H9 (cell line): ENCODE results near the gene APAF1. TPM values are rescaled to one million over a fixed set of nuclear protein-coding genes. Genes with fewer than 3 reads are reported as not detected.
"Not testable (repeated sequence)": the region's sequence is repeated elsewhere in the genome, so short reads cannot be mapped to it uniquely, and the experiment has no call there.

Experiments used
- DNase-seq: peaks from one replicate; pipeline ENCODE4 v3.0.0-alpha.2; 2017
- H2AFZ ChIP-seq: one replicate; pipeline ENCODE4 v1.6.1; 2013; ENCODE audit warnings: mild to moderate bottlenecking, low read length, control low read depth, moderate library complexity
- H2AK5ac ChIP-seq: 2 replicates; pipeline ENCODE4 v1.6.1; 2013; ENCODE audit warnings: low read length, control low read depth, mixed read lengths; ENCODE audit not compliant: insufficient read length
- H2BK120ac ChIP-seq: one replicate; pipeline ENCODE4 v1.6.1; 2013; ENCODE audit warnings: low read depth, mild to moderate bottlenecking, low read length, control low read depth, inconsistent platforms; ENCODE audit not compliant: poor library complexity, severe bottlenecking
- H2BK12ac ChIP-seq: 2 replicates; pipeline ENCODE4 v1.6.1; 2013; ENCODE audit warnings: low read length, control low read depth, mixed read lengths, low read depth; ENCODE audit not compliant: insufficient read length
- H2BK15ac ChIP-seq: 2 replicates; pipeline ENCODE4 v1.6.1; 2013; ENCODE audit warnings: low read depth, low read length, control low read depth
- H2BK20ac ChIP-seq: one replicate; pipeline ENCODE4 v1.6.1; 2013; ENCODE audit warnings: low read depth, mild to moderate bottlenecking, low read length, control low read depth, inconsistent platforms; ENCODE audit not compliant: poor library complexity, severe bottlenecking
- H2BK5ac ChIP-seq: 2 replicates; pipeline ENCODE4 v1.6.1; 2013; ENCODE audit warnings: low read length, control low read depth, mixed read lengths; ENCODE audit not compliant: insufficient read length
- H3K14ac ChIP-seq: 2 replicates; pipeline ENCODE4 v1.6.1; 2013; ENCODE audit warnings: low read length, control low read depth; ENCODE audit not compliant: insufficient read depth
- H3K18ac ChIP-seq: 2 replicates; pipeline ENCODE4 v1.6.1; 2013; ENCODE audit warnings: low read depth, mild to moderate bottlenecking, mixed read lengths, low read length, control low read depth; ENCODE audit not compliant: insufficient read length
- H3K23ac ChIP-seq: 2 replicates; pipeline ENCODE4 v1.6.1; 2013; ENCODE audit warnings: low read length, control low read depth, mixed read lengths, low read depth; ENCODE audit not compliant: insufficient read length
- H3K23me2 ChIP-seq: 2 replicates; pipeline ENCODE4 v1.6.1; 2013; ENCODE audit warnings: low read depth, mild to moderate bottlenecking, mixed read lengths, low read length, control low read depth; ENCODE audit not compliant: insufficient read length, poor library complexity, severe bottlenecking
- H3K27ac ChIP-seq: 2 replicates; pipeline ENCODE4 v1.5.1; 2013; ENCODE audit warnings: low read length, control low read depth, mixed read lengths, low read depth; ENCODE audit not compliant: insufficient read length
- H3K27me3 ChIP-seq: 2 replicates; pipeline ENCODE4 v1.6.1; 2013; ENCODE audit warnings: low read length, control low read depth, inconsistent platforms; ENCODE audit not compliant: insufficient read depth
- H3K4ac ChIP-seq: 2 replicates; pipeline ENCODE4 v1.6.1; 2013; ENCODE audit warnings: low read depth, mild to moderate bottlenecking, control low read depth, inconsistent platforms, low read length, moderate library complexity
- H3K4me1 ChIP-seq: 2 replicates; pipeline ENCODE4 v1.6.1; 2013; ENCODE audit warnings: low read length, control low read depth, inconsistent platforms; ENCODE audit not compliant: insufficient read depth
- H3K4me2 ChIP-seq: 2 replicates; pipeline ENCODE4 v1.6.1; 2013; ENCODE audit warnings: low read length, control low read depth, mixed read lengths; ENCODE audit not compliant: insufficient read length, insufficient read depth
- H3K56ac ChIP-seq: 2 replicates; pipeline ENCODE4 v1.6.1; 2013; ENCODE audit warnings: low read depth, mild to moderate bottlenecking, mixed read lengths, low read length, control low read depth; ENCODE audit not compliant: insufficient read length
- H3K79me1 ChIP-seq: 2 replicates; pipeline ENCODE4 v1.6.1; 2013; ENCODE audit warnings: low read depth, mild to moderate bottlenecking, moderate library complexity, low read length, control low read depth, inconsistent platforms; ENCODE audit not compliant: insufficient read depth, poor library complexity, severe bottlenecking
- H3K79me2 ChIP-seq: 2 replicates; pipeline ENCODE4 v1.6.1; 2013; ENCODE audit warnings: low read length, control low read depth, inconsistent platforms; ENCODE audit not compliant: insufficient read depth
- H3K9ac ChIP-seq: 2 replicates; pipeline ENCODE4 v1.6.1; 2013; ENCODE audit warnings: low read length, control low read depth, mixed read lengths; ENCODE audit not compliant: insufficient read length; ENCODE audit errors: extremely low read depth
- H3K9me3 ChIP-seq: one replicate; pipeline ENCODE4 v1.6.1; 2013; ENCODE audit warnings: low read depth, low read length, inconsistent platforms; ENCODE audit not compliant: control insufficient read depth
- H3T11ph ChIP-seq: one replicate; pipeline ENCODE4 v1.6.1; 2013; ENCODE audit warnings: mild to moderate bottlenecking, low read length, control low read depth, inconsistent platforms
- H4K20me1 ChIP-seq: one replicate; pipeline ENCODE4 v1.6.1; 2013; ENCODE audit not compliant: control insufficient read depth, insufficient read length, insufficient read depth
- H4K5ac ChIP-seq: 2 replicates; pipeline ENCODE4 v1.6.1; 2013; ENCODE audit warnings: low read depth, mild to moderate bottlenecking, mixed read lengths, low read length, control low read depth; ENCODE audit not compliant: insufficient read length
- H4K8ac ChIP-seq: replicated peaks from 2 replicates; pipeline ENCODE4 v1.6.1; 2013; ENCODE audit warnings: low read length, control low read depth, mixed read lengths, low read depth; ENCODE audit not compliant: insufficient read length
- H4K91ac ChIP-seq: 2 replicates; pipeline ENCODE4 v1.6.1; 2013; ENCODE audit warnings: low read depth, mild to moderate bottlenecking, moderate library complexity, mixed read lengths, low read length, control low read depth; ENCODE audit not compliant: insufficient read length
- H3K27ac Mint-ChIP-seq, 3 experiments: 2 replicates in 2 of 3; 3 replicates in 1 of 3; pipeline ENCODE4 v1.8.0; 2020 to 2021; ENCODE audit warnings: mixed read lengths in 3 of 3, mild to moderate bottlenecking in 1 of 3, moderate library complexity in 1 of 3
- H3K27me3 Mint-ChIP-seq: 2 replicates; pipeline ENCODE4 v1.8.0; 2021; ENCODE audit warnings: low read depth, mild to moderate bottlenecking, moderate library complexity, mixed read lengths
- H3K36me3 Mint-ChIP-seq, 3 experiments: 2 replicates in 2 of 3; 3 replicates in 1 of 3; pipeline ENCODE4 v1.8.0; 2020 to 2021; ENCODE audit warnings: low read depth in 3 of 3, mixed read lengths in 3 of 3; ENCODE audit not compliant: insufficient read depth in 1 of 3
- H3K4me1 Mint-ChIP-seq, 2 experiments: 2 replicates each; pipeline ENCODE4 v1.8.0; 2020; ENCODE audit warnings: mixed read lengths in 2 of 2
- H3K4me3 Mint-ChIP-seq, 2 experiments: 2 replicates in 1 of 2; 3 replicates in 1 of 2; pipeline ENCODE4 v1.8.0; 2020 to 2021; ENCODE audit warnings: mild to moderate bottlenecking in 2 of 2, mixed read lengths in 2 of 2, moderate library complexity in 1 of 2
- H3K9me3 Mint-ChIP-seq, 2 experiments: 2 replicates in 1 of 2; 3 replicates in 1 of 2; pipeline ENCODE4 v1.8.0; 2020; ENCODE audit warnings: mild to moderate bottlenecking in 2 of 2, mixed read lengths in 2 of 2, moderate library complexity in 1 of 2
- WGBS: extraction: QIAGEN DNeasy Blood & Tissue Kit; methylation state at CpG from one replicate; pipeline ENCODE4 v1.1.7; 2013; ENCODE audit warnings: missing lambda C conversion rate, low lambda C conversion rate, mixed read lengths; ENCODE audit not compliant: insufficient read length; ENCODE audit errors: extremely low coverage; 5-methylcytosine and 5-hydroxymethylcytosine counted together
- total RNA-seq: library from RNA; stranded (reverse); gene quantifications from 2 replicates; pipeline ENCODE4 v1.2.1, GENCODE V29; 2021

The APAF1 gene
- total RNA-seq, 1 experiment from 2014 or later: 16.5 TPM

- H3K9me3 ChIP-seq, H4K8ac ChIP-seq: not testable (repeated sequence)
Observed at GRCh38 chr12:98597313-98597712, 47.8 kb upstream of the APAF1 start.

More at GRCh38 chr12:98597313-98597712, 47.8 kb upstream of the APAF1 start:
- H2BK5ac ChIP-seq, H3K9ac ChIP-seq, H4K20me1 ChIP-seq, H3T11ph ChIP-seq, H3K18ac ChIP-seq, H3K4me1 ChIP-seq, H4K91ac ChIP-seq, DNase-seq, H3K27me3 ChIP-seq, H4K5ac ChIP-seq, H2BK15ac ChIP-seq, H3K56ac ChIP-seq, H3K27ac Mint-ChIP-seq, H2BK120ac ChIP-seq, H3K23ac ChIP-seq, H3K23me2 ChIP-seq, H3K27ac ChIP-seq, H2BK12ac ChIP-seq, H3K4me3 Mint-ChIP-seq, H3K79me1 ChIP-seq, H3K9me3 Mint-ChIP-seq, H2AFZ ChIP-seq, H3K14ac ChIP-seq, H3K4me2 ChIP-seq, H2AK5ac ChIP-seq, H2BK20ac ChIP-seq, H3K27me3 Mint-ChIP-seq, H3K4ac ChIP-seq: not testable (repeated sequence)
- H3K4me1 Mint-ChIP-seq: peaks cover 16 to 21% of the 10 kb centered on the region in 2 experiments
- WGBS: no CpG with 5 or more reads among the region's 5 CpGs
- peaks cover 26% of the 10 kb centered on the region; the same call in 1 of the 2 replicates for H3K79me2 ChIP-seq
- peaks cover 62 to 79% (median 78%) of the 10 kb centered on the region in 3 experiments for H3K36me3 Mint-ChIP-seq
